GM21737 (cell line): ENCODE measurements around the gene KCNH2.
"Not testable (repeated sequence)": the region's sequence is repeated elsewhere in the genome, so short reads cannot be mapped to it uniquely, and the experiment has no call there.

Experiments used
- ATAC-seq: cut with Tn5 transposase; IDR thresholded peaks from one replicate; pipeline ENCODE4 v1.9.1; 2021; ENCODE audit warnings: mild to moderate bottlenecking, moderate library complexity; ENCODE audit not compliant: unreplicated experiment

The KCNH2 gene

GRCh38 chr7:151012911-151013347 lies 34.8 kb upstream of the KCNH2 start:
- no peak for ATAC-seq

- ATAC-seq: no peak
Observed at GRCh38 chr7:151012031-151012692, 34.0 kb upstream of the KCNH2 start.

GRCh38 chr7:151011616-151012015 lies 33.5 kb upstream of the KCNH2 start:
- not testable (repeated sequence) for ATAC-seq

GRCh38 chr7:151011097-151011409 lies 32.9 kb upstream of the KCNH2 start:
- no peak for ATAC-seq

GRCh38 chr7:151010307-151011096 lies 32.4 kb upstream of the KCNH2 start:
- no peak for ATAC-seq

GRCh38 chr7:151010037-151010306 lies 31.9 kb upstream of the KCNH2 start:
- no peak for ATAC-seq

GRCh38 chr7:151009327-151010036 lies 31.4 kb upstream of the KCNH2 start:
- ATAC-seq: no peak

- ATAC-seq: no peak
Observed at GRCh38 chr7:151008511-151009323, 30.6 kb upstream of the KCNH2 start.

- no peak for ATAC-seq
Observed at GRCh38 chr7:151008143-151008510, 30.0 kb upstream of the KCNH2 start.

- no peak for ATAC-seq
Observed at GRCh38 chr7:151007469-151007898, 29.4 kb upstream of the KCNH2 start.

GRCh38 chr7:151006590-151007300 lies 28.6 kb upstream of the KCNH2 start:
- no peak for ATAC-seq

- ATAC-seq: no peak
Observed at GRCh38 chr7:151005566-151005965, 27.4 kb upstream of the KCNH2 start.

GRCh38 chr7:151003572-151003971 lies 25.5 kb upstream of the KCNH2 start:
- no peak for ATAC-seq

- no peak for ATAC-seq
Observed at GRCh38 chr7:151001546-151001945, 23.4 kb upstream of the KCNH2 start.

- ATAC-seq: no peak
Observed at GRCh38 chr7:151000897-151001495, 22.9 kb upstream of the KCNH2 start.

- ATAC-seq: no peak
Observed at GRCh38 chr7:150999497-151000230, 21.5 kb upstream of the KCNH2 start.

GRCh38 chr7:150999001-150999400 lies 20.9 kb upstream of the KCNH2 start:
- ATAC-seq: no peak

- no peak for ATAC-seq
Observed at GRCh38 chr7:150998341-150998740, 20.2 kb upstream of the KCNH2 start.

- ATAC-seq: no peak
Observed at GRCh38 chr7:150997817-150998216, 19.7 kb upstream of the KCNH2 start.

GRCh38 chr7:150997075-150997511 lies 19.0 kb upstream of the KCNH2 start:
- no peak for ATAC-seq
